ENCODE measurements around the gene AFAP1.

The AFAP1 gene

GRCh38 chr4:7877176-7877575 is 62.5 kb downstream of the AFAP1 start:
- Histone ChIP-seq H3K36me3 (replicated peaks) (no peaks in the 10 kb centered on the region), H3K4me3 (no peak overlapping the region), H3K9me3 (no peaks in the 10 kb centered on the region), H3K27me3 (ENCODE audit: low read depth) (no peaks in the 10 kb centered on the region), H3K4me1 (peaks cover 12% of the 10 kb centered on the region)
- in situ Hi-C loops (cut with MboI; ENCODE audit: low sequenced_read_pairs): no loop called here
- DNase-seq (ENCODE audit: low spot score in 2 of 2): no peak

- no peaks in the 10 kb centered on the region for H3K9me3 ChIP-seq
- H3K27me3 ChIP-seq (ENCODE audit: low read depth): no peaks in the 10 kb centered on the region
- no peak overlapping the region for H3K4me3 ChIP-seq
- H3K36me3 ChIP-seq (replicated peaks): no peaks in the 10 kb centered on the region
- peak; percentile 30 to 57 for DNase-seq (ENCODE audit: low spot score in 2 of 2)
- in situ Hi-C loops (cut with MboI; ENCODE audit: low sequenced_read_pairs): no loop called here
- H3K4me1 ChIP-seq: peaks cover 12% of the 10 kb centered on the region
These were observed 63.3 kb downstream of the AFAP1 start for GRCh38 chr4:7876201-7876875.

DNA sequence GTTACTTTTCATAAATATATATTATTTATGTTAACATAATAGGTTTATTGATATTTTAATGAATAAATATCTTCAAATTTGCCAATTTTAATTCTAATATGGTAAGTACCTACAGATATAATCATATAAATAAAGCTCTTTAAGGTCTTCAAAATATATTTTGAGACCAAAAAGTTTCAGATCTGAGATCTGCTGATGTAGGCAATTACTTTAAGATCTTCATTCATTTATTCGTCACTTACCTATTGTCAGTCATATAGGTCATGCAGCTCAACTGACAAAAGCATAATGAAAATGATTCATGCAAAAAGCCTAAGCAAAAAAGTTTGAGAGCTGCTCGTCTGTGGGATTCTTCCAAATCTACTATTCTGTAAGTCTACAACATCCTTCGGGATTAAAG is 64.8 kb downstream of the AFAP1 start:
- Histone ChIP-seq H3K4me1 (peaks cover 10% of the 10 kb centered on the region), H3K9me3 (no peaks in the 10 kb centered on the region), H3K36me3 (replicated peaks) (no peaks in the 10 kb centered on the region), H3K27me3 (ENCODE audit: low read depth) (no peaks in the 10 kb centered on the region), H3K4me3 (no peak overlapping the region)
- in situ Hi-C loops (cut with MboI; ENCODE audit: low sequenced_read_pairs): no loop called here
- no peak for DNase-seq (ENCODE audit: low spot score in 2 of 2)

DNA sequence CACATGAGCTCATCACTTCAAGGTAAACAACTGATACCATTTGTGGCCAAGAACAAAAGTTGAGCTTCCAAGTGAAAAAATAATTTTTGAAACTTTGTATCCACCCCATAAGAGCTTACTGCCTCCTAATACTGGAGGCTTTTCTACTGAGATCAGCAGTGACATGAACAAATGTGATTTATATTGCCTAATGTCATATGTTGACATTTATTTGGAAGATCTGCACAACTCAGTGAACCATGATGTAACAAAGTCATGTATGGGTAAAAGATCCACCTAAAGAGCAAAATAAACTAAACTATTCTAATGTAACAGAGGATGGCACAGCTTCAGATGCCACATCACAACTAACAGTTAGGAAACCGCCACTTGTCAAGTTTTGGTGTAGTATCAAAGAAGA is 65.8 kb downstream of the AFAP1 start:
- Histone ChIP-seq H3K27me3 (ENCODE audit: low read depth) (no peaks in the 10 kb centered on the region), H3K4me3 (no peak overlapping the region), H3K9me3 (no peaks in the 10 kb centered on the region), H3K36me3 (replicated peaks) (no peaks in the 10 kb centered on the region), H3K4me1 (peaks cover 4% of the 10 kb centered on the region; the same call in 1 of the 2 replicates)
- in situ Hi-C loops (cut with MboI; ENCODE audit: low sequenced_read_pairs): no loop called here
- no peak for DNase-seq (ENCODE audit: low spot score in 2 of 2)

DNA sequence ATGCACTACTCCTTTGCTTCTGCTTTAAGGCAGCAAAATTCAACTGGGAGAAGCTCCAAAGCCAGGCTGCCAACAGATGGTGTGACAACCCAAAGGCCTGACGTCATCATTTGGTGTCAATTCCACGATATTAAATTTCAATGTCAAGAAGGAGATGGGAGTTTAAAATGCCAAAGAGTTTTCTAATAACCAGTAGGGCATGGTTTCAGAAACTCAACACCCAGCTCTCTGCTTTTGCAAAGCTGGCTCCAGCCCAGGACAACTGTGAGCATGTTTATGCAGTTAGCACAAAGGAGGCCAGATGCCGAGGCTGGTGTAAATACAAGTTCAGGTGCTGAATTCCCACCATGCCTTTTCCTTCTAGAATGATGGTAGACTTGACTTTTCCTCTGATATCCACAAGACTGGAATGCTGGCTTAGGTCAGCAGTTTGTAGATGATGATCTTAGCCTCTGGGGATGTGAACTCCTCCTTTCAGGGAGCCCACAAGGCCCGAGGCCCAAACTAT is 67.3 kb downstream of the AFAP1 start:
- Histone ChIP-seq H3K9me3 (no peaks in the 10 kb centered on the region), H3K4me1 (peaks cover 16% of the 10 kb centered on the region), H3K36me3 (replicated peaks) (no peaks in the 10 kb centered on the region; the same call in 1 of the 2 replicates), H3K4me3 (no peak overlapping the region), H3K27me3 (ENCODE audit: low read depth) (no peaks in the 10 kb centered on the region)
- in situ Hi-C loops (cut with MboI; ENCODE audit: low sequenced_read_pairs): no loop called here
- DNase-seq (ENCODE audit: low spot score in 2 of 2): no peak

DNA sequence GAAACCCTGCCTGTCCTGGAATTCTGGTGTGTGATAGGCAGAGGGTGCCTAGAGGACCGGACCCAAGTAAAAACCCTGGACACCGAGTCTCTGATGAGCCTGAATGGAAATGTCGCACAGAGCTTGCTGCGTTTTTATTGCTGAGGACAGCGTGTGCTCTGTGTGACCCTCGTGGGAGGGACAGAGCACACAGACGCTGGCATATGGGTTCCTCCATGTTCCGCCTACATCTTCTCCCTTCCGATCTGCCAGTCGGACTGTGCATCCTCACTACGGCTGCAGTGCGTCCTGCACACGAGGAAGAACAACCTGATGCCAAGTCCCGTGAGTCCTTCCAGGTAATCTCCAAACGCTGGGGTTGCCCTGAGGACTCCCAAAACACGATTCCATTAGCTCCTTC is 68.3 kb downstream of the AFAP1 start:
- Histone ChIP-seq H3K27me3 (ENCODE audit: low read depth) (no peaks in the 10 kb centered on the region), H3K4me1 (peaks cover 15% of the 10 kb centered on the region)
- in situ Hi-C loops (cut with MboI; ENCODE audit: low sequenced_read_pairs): no loop called here

GRCh38 chr4:7868892-7869471 is 70.7 kb downstream of the AFAP1 start:
- no peak for DNase-seq (ENCODE audit: low spot score in 2 of 2)
- in situ Hi-C loops (cut with MboI; ENCODE audit: low sequenced_read_pairs): no loop called here
- Histone ChIP-seq H3K36me3 (replicated peaks) (no peaks in the 10 kb centered on the region; the same call in 1 of the 2 replicates), H3K4me3 (no peak overlapping the region), H3K4me1 (peaks cover 15% of the 10 kb centered on the region), H3K9me3 (no peaks in the 10 kb centered on the region), H3K27me3 (ENCODE audit: low read depth) (no peaks in the 10 kb centered on the region)

More for the DNA sequence above, 68.3 kb downstream of the AFAP1 start:
- Histone ChIP-seq H3K36me3 (replicated peaks) (no peaks in the 10 kb centered on the region; the same call in 1 of the 2 replicates), H3K9me3 (no peaks in the 10 kb centered on the region), H3K4me3 (no peak overlapping the region)
- DNase-seq (ENCODE audit: low spot score in 2 of 2): no peak

DNA sequence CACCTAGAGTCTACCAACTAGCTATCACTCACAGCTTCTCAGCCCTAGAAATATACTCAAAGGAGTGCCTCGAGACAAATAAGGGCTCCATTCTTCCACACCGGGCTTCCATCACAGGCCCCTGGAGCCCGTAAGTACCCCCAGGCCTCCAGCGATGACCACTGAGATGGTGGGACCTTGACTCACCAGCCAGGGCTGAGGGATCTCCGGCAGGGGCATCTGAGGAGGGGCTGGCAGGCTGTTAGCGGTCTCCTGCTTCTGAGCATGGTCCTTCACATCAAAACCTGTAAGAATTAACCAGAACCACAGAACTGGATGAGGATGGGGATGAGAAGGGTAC is 71.3 kb downstream of the AFAP1 start:
- no peak overlapping the region for H3K4me3 ChIP-seq
- no peaks in the 10 kb centered on the region; the same call in 1 of the 2 replicates for H3K36me3 ChIP-seq (replicated peaks)
- DNase-seq (ENCODE audit: low spot score in 2 of 2): no peak
- in situ Hi-C loops (cut with MboI; ENCODE audit: low sequenced_read_pairs): no loop called here
- H3K27me3 ChIP-seq (ENCODE audit: low read depth): no peaks in the 10 kb centered on the region
- H3K9me3 ChIP-seq: no peaks in the 10 kb centered on the region
- peaks cover 18% of the 10 kb centered on the region for H3K4me1 ChIP-seq

DNA sequence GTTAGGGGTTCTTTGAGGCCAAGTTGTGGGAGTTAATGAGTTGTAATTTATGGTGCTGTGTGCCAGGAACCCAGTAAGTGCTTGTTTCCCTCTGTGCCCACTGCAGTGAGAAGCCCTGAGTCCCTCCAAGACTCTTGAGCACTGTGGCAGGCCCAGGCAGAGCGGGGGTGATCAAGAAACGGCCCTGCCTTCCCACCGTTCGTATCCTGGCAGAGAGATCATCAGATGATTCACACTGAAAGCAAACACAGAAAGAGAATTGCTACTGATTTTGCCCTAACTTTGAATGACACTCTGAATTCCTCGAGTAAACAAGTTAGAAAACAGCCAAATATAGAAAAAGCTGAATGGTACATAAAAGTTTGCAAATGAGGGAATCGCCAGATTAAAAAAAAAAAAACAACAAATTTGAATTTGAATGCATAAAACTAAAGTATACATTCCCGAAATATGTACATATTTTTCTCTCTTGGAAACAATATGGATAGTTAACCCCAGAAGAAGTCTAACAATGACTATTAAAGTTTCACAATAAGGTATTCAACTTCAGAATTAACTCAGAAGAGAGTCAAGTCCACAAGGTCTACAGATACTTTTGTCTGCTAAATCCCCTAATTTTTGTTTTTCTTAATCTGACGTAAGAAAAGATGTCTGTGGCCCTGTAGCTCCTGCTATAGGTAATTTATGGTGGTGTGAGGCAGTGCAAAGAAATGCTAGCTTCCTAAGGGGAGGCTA is 71.8 kb downstream of the AFAP1 start:
- DNase-seq (ENCODE audit: low spot score in 2 of 2): peak; percentile 25 to 64
- Histone ChIP-seq H3K27me3 (ENCODE audit: low read depth) (no peaks in the 10 kb centered on the region), H3K4me1 (peaks cover 24% of the 10 kb centered on the region), H3K36me3 (replicated peaks) (no peaks in the 10 kb centered on the region; the same call in 1 of the 2 replicates), H3K4me3 (no peak overlapping the region), H3K9me3 (no peaks in the 10 kb centered on the region)
- in situ Hi-C loops (cut with MboI; ENCODE audit: low sequenced_read_pairs): no loop called here

GRCh38 chr4:7867191-7867590 is 72.5 kb downstream of the AFAP1 start:
- Histone ChIP-seq H3K36me3 (replicated peaks) (no peaks in the 10 kb centered on the region; the same call in 1 of the 2 replicates), H3K4me1 (peaks cover 30% of the 10 kb centered on the region), H3K4me3 (no peak overlapping the region), H3K27me3 (ENCODE audit: low read depth) (no peaks in the 10 kb centered on the region), H3K9me3 (no peaks in the 10 kb centered on the region)
- DNase-seq (ENCODE audit: low spot score in 2 of 2): peak; percentile 23 to 49
- in situ Hi-C loops (cut with MboI; ENCODE audit: low sequenced_read_pairs): no loop called here

DNA sequence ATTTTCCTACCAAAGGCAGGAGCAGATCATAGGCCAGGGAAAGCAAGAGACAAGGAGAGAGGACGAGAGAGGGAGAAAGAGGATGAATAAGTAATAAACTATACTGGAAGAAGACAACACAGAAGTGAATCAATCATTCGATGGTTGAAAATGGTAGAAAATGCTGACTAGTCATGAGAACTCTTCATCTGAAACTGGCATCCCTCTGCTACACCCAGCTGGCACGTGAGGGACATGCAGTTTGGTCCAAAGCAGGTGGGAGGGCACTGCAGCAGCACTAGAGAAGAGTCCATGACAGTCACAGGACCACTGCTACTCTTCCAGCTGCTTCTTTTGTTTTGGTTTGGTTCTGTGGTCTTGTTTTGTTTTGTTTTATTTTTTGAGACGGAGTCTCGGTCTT is 74.1 kb downstream of the AFAP1 start:
- in situ Hi-C loops (cut with MboI; ENCODE audit: low sequenced_read_pairs): no loop called here
- no peak for DNase-seq (ENCODE audit: low spot score in 2 of 2)
- Histone ChIP-seq H3K4me1 (peaks cover 41% of the 10 kb centered on the region), H3K27me3 (ENCODE audit: low read depth) (no peaks in the 10 kb centered on the region), H3K9me3 (no peaks in the 10 kb centered on the region), H3K4me3 (no peak overlapping the region), H3K36me3 (replicated peaks) (no peaks in the 10 kb centered on the region; the same call in 1 of the 2 replicates)

DNA sequence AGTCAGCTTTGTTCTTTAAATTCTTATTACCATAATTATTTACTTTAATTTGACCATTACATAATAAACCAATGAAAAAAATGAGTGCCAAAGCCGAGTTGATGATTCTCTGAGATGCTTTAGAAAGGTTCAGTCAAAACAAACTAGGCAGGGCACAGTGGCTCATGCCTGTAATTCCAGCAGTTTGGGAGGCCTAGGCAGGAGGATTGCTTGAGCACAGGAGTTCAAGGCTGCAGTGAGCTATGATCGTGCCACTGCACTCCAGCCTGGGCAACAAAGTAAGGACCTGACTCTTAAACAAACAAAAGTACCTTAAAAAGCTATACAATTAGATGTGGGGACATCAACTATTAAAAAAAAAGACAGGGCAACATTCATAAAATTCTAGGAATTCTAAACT is 75.0 kb downstream of the AFAP1 start:
- in situ Hi-C loops (cut with MboI; ENCODE audit: low sequenced_read_pairs): no loop called here
- H3K27me3 ChIP-seq (ENCODE audit: low read depth): no peaks in the 10 kb centered on the region
- no peaks in the 10 kb centered on the region for H3K9me3 ChIP-seq
- DNase-seq (ENCODE audit: low spot score in 2 of 2): no peak
- H3K4me1 ChIP-seq: peaks cover 44% of the 10 kb centered on the region
- H3K36me3 ChIP-seq (replicated peaks): no peaks in the 10 kb centered on the region; the same call in 1 of the 2 replicates
- H3K4me3 ChIP-seq: no peak overlapping the region

DNA sequence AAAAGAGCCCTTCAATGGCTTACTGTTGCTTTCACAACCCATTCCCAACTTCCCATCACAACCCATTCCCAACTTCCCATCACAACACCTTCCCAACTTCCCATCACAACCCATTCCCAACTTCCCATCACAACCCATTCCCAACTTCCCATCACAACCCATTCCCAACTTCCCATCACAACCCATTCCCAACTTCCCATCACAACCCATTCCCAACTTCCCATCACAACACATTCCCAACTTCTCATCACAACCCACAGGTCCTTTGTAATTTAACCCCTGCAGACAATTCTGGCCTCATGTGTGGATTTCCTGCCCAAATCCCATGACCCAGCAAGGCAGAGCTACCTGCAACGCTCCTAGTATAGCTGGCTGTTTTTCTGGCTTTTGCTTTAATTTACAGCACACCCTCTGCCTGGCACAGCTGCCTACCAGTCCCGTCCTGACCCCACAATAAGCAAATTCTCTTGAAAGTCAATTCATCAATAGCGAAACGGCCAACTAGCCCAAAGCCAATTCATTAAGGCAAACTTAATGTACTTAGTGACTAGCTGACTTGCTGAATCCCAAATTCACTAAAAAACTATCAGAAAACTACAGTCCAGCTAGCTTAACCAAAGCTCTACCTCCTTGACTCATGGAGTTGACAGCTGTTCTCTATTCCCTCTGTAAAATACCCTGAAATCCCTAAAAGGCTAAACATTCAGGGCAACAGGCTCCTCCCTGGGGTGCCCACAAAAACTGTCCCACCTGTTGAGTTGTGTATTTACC is 75.6 kb downstream of the AFAP1 start:
- Histone ChIP-seq H3K4me3 (no peak overlapping the region), H3K36me3 (replicated peaks) (no peaks in the 10 kb centered on the region; the same call in 1 of the 2 replicates), H3K27me3 (ENCODE audit: low read depth) (no peaks in the 10 kb centered on the region), H3K4me1 (peaks cover 44% of the 10 kb centered on the region), H3K9me3 (no peaks in the 10 kb centered on the region)
- no peak for DNase-seq (ENCODE audit: low spot score in 2 of 2)
- in situ Hi-C loops (cut with MboI; ENCODE audit: low sequenced_read_pairs): no loop called here
